D721Med (cell line): Measurements from ENCODE around the gene NUDT16.

Experiments
- DNase-seq: peaks from one replicate; pipeline ENCODE4 v3.0.0; 2011; ENCODE audit warnings: low spot score; ENCODE audit not compliant: insufficient read length
- FAIRE-seq: peaks from 2 replicates; lab custom pipeline; 2011; peaks lifted over from hg19 to GRCh38; lab: Jason Lieb, UNC
- CTCF ChIP-seq: IDR thresholded peaks from 2 replicates; pipeline ENCODE4 v1.5.1; 2012; ENCODE audit warnings: mild to moderate bottlenecking, control low read depth; ENCODE audit not compliant: insufficient read depth; ENCODE audit errors: missing control alignments

The NUDT16 gene

DNA sequence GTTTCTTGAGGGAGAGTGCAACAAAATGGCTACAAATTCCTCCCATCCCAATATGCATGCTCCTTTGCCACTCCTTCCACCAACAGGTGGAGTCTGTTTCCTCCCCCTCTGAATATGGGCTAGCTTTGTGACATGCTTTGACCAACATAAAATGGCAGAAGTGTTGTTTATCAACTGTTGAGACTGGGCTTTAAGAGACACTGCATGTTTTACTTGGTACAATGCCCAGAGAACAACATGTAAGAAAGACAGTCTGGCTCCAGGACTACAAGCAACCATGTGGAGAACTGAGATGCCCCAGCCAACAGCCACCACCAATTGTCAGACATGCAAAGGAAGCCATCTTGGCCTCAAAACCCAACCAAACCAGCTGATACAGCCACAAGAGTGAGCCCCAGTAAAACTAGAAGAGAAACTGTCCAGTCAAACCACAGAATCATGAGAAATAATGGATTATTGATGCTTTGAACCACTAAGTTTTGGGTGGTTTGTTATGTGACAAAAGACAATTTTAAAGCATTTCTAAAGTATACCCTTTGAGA, 40.5 kb downstream of the NUDT16 start:
- FAIRE-seq = no peak
- DNase-seq = no peak
- no peak for TF ChIP-seq CTCF

- FAIRE-seq (no peak), DNase-seq (no peak)
- TF ChIP-seq CTCF = no peak
These were observed 45.7 kb downstream of the NUDT16 start for GRCh38 chr3:131427226-131427625.

DNA sequence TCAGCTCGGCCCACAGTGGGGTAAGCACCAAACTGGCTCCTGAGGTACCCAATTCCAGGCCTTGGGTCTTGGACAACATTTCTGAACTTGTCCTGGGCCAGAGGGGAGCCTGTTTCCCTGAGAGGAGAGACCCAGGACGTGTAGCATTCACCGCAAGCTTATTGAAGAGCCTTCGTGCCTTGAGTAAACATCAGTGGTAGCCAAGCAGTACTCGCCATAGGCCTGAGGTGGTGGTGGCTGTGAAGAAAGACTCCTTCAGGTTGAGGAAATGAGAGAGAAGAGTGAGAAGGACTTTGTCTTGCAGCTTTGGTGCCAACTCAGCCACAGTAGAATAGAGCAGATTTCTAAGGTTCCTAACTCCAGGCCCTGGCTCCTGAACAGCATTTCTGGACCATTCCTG, 50.2 kb downstream of the NUDT16 start:
- no peak for TF ChIP-seq CTCF
- FAIRE-seq (no peak), DNase-seq (no peak)

GRCh38 chr3:131432441-131432840, 50.9 kb downstream of the NUDT16 start:
- FAIRE-seq (no peak), DNase-seq (no peak)
- TF ChIP-seq CTCF = no peak

GRCh38 chr3:131435000-131435399, 53.4 kb downstream of the NUDT16 start:
- TF ChIP-seq CTCF = no peak
- FAIRE-seq (no peak), DNase-seq (no peak)
